HepG2 (cell line): ENCODE data around the gene OSER1. TPM values are rescaled to one million over a fixed set of nuclear protein-coding genes. Genes with fewer than 3 reads are reported as not detected.
A peak's percentile ranks its signal among the peaks of the same experiment; 100 is the strongest.

Experiments used
- BHLHE40 ChIP-seq: IDR thresholded peaks from 2 replicates; pipeline ENCODE4 v1.6.1; 2011; ENCODE audit warnings: low read length, improper control_type of control experiment
- CREB1 ChIP-seq, 2 experiments: fragments of 450-650 bp in 1 of 2; IDR thresholded peaks; 2 replicates each; pipeline ENCODE4 v1.6.1; 2016 to 2017; ENCODE audit warnings: control low read depth in 1 of 2, mild to moderate bottlenecking in 1 of 2, missing compliant biosample characterization in 1 of 2, missing genetic modification characterization in 1 of 2
- ETV5 ChIP-seq: IDR thresholded peaks from 2 replicates; pipeline ENCODE4 v1.6.1; 2018; ENCODE audit warnings: missing biosample characterization, missing genetic modification reagents, inconsistent platforms, borderline replicate concordance
- GABPB1 ChIP-seq: IDR thresholded peaks from 2 replicates; pipeline ENCODE4 v1.6.1; 2016; ENCODE audit warnings: mild to moderate bottlenecking, missing genetic modification reagents, moderate library complexity, missing compliant biosample characterization
- HDAC1 ChIP-seq: sonication (generic); formaldehyde crosslinking; IDR thresholded peaks from 2 replicates; pipeline ENCODE4 v1.5.1; 2020; ENCODE audit warnings: mild to moderate bottlenecking, missing genetic modification reagents
- MNT ChIP-seq: fragments of 450-650 bp; IDR thresholded peaks from 2 replicates; pipeline ENCODE4 v1.6.1; 2016
- NR2F1 ChIP-seq, 2 experiments: fragments of 450-650 bp in 1 of 2; formaldehyde crosslinking in 1 of 2; IDR thresholded peaks; 2 replicates each; pipeline versions ENCODE4 v1.5.0 to v1.6.1; 2016 to 2020; ENCODE audit warnings: mild to moderate bottlenecking in 1 of 2, missing compliant biosample characterization in 1 of 2, missing genetic modification reagents in 1 of 2, moderate library complexity in 1 of 2
- PATZ1 ChIP-seq: sonication (generic); formaldehyde crosslinking; IDR thresholded peaks from 2 replicates; pipeline ENCODE4 v1.4.0; 2020; ENCODE audit warnings: missing genetic modification reagents
- PAXIP1 ChIP-seq: sonication (generic); formaldehyde crosslinking; conservative IDR thresholded peaks from 2 replicates; pipeline ENCODE4 v1.4.0; 2020; ENCODE audit warnings: mild to moderate bottlenecking, missing genetic modification reagents, moderate library complexity
- PITX1 ChIP-seq: sonication (generic); formaldehyde crosslinking; IDR thresholded peaks from 2 replicates; pipeline ENCODE4 v1.5.1; 2020; ENCODE audit warnings: mild to moderate bottlenecking, missing genetic modification reagents
- RAD21 ChIP-seq: fragments of 450-650 bp; formaldehyde crosslinking; IDR thresholded peaks from 2 replicates; pipeline ENCODE4 v1.5.0; 2020; ENCODE audit warnings: mild to moderate bottlenecking
- SOX13 ChIP-seq, 3 experiments: fragments of 450-650 bp in 1 of 3; sonication (generic) in 1 of 3; formaldehyde crosslinking in 1 of 3; IDR thresholded peaks in 2 of 3; conservative IDR thresholded peaks in 1 of 3; 2 replicates each; pipeline versions ENCODE4 v1.5.0 to v1.6.1; 2016 to 2020; ENCODE audit warnings: antibody characterized with exemption in 1 of 3, mild to moderate bottlenecking in 1 of 3, missing compliant biosample characterization in 1 of 3, missing genetic modification reagents in 1 of 3, moderate library complexity in 1 of 3
- TEAD3 ChIP-seq: optimal IDR thresholded peaks from 2 replicates; pipeline ENCODE3; 2016; ENCODE audit warnings: borderline replicate concordance
- TGIF2 ChIP-seq: IDR thresholded peaks from 2 replicates; pipeline ENCODE4 v1.6.1; 2016; ENCODE audit warnings: control low read depth, missing compliant biosample characterization
- ZNF205 ChIP-seq: IDR thresholded peaks from 2 replicates; pipeline ENCODE4 v1.6.1; 2018; ENCODE audit warnings: missing biosample characterization, missing genetic modification reagents
- ZNF33A ChIP-seq: sonication (generic); formaldehyde crosslinking; IDR thresholded peaks from 2 replicates; pipeline ENCODE4 v1.5.1; 2020; ENCODE audit warnings: missing genetic modification reagents, mild to moderate bottlenecking, moderate library complexity, borderline replicate concordance
- polyA plus RNA-seq, 8 experiments: library from polyadenylated mRNA; depleted of rRNA in 3 of 8; stranded (reverse) in 7 of 8; unstranded in 1 of 8; fragments of >200 nt; fragmentation: Illumina TruSeq in 4 of 8; extraction: Trizol in 4 of 8; gene quantifications; 2 replicates each; pipeline versions ENCODE4 v1.2.1 to v1.2.3, GENCODE V29; 2011 to 2016; ENCODE audit warnings: low read depth in 4 of 8, missing spikeins in 1 of 8, mixed read lengths in 1 of 8; ENCODE audit not compliant: insufficient read depth in 1 of 8
- total RNA-seq, 5 experiments: library from RNA; depleted of rRNA; stranded (reverse); fragments of >200 nt; fragmentation: Illumina TruSeq; extraction: Trizol; gene quantifications; 2 replicates each; pipeline ENCODE4 v1.2.3, GENCODE V29; 2016; ENCODE audit warnings: low read depth in 1 of 5
- TF ChIP-seq, protein P1 (sequence below): sonication (generic); formaldehyde crosslinking; IDR thresholded peaks from 2 replicates; pipeline ENCODE4 v1.5.0; 2020; ENCODE audit warnings: mild to moderate bottlenecking, missing genetic modification reagents, borderline replicate concordance

The OSER1 gene
- total and polyA plus RNA-seq, 2 of the 13 experiments (the other 11 are each of a cell fraction or from before 2014, with no cell fraction given): 71.2 to 71.5 TPM

DNA sequence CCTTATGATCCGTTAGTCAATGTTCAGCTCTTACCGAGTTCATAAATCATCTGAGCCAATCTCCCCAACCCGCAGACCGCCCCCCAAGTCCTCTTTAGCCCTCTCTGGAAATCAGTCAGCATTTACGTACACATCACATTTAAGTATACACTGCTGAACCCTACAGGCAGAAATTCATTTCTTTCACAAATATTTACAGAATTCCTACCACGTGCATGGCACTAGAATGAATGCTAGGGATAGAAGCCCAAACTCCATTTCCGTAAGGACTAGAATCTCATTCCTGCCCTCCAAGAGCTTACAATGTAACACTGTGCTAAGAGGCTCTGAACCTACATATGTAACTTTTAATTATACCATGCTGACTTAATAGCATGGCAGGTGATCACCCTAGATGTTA lies 1.8 kb downstream of the OSER1 start (continued):
- TF ChIP-seq, protein P1, sequence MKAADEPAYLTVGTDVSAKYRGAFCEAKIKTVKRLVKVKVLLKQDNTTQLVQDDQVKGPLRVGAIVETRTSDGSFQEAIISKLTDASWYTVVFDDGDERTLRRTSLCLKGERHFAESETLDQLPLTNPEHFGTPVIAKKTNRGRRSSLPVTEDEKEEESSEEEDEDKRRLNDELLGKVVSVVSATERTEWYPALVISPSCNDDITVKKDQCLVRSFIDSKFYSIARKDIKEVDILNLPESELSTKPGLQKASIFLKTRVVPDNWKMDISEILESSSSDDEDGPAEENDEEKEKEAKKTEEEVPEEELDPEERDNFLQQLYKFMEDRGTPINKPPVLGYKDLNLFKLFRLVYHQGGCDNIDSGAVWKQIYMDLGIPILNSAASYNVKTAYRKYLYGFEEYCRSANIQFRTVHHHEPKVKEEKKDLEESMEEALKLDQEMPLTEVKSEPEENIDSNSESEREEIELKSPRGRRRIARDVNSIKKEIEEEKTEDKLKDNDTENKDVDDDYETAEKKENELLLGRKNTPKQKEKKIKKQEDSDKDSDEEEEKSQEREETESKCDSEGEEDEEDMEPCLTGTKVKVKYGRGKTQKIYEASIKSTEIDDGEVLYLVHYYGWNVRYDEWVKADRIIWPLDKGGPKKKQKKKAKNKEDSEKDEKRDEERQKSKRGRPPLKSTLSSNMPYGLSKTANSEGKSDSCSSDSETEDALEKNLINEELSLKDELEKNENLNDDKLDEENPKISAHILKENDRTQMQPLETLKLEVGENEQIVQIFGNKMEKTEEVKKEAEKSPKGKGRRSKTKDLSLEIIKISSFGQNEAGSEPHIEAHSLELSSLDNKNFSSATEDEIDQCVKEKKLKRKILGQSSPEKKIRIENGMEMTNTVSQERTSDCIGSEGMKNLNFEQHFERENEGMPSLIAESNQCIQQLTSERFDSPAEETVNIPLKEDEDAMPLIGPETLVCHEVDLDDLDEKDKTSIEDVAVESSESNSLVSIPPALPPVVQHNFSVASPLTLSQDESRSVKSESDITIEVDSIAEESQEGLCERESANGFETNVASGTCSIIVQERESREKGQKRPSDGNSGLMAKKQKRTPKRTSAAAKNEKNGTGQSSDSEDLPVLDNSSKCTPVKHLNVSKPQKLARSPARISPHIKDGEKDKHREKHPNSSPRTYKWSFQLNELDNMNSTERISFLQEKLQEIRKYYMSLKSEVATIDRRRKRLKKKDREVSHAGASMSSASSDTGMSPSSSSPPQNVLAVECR (CRISPR knock-in tag): peak; percentile 68; the same call in 1 of the 2 replicates
- peak; percentile 11; the same call in 1 of the 2 replicates for TF ChIP-seq PITX1 (CRISPR knock-in tag)
- no peak for TF ChIP-seq ZNF33A
- peak; percentile 68; the same call in 1 of the 2 replicates for TF ChIP-seq ZNF205 (CRISPR knock-in tag)
- TF ChIP-seq SOX13 (IDR thresholded peaks at IDR 0.05): no peak
- TF ChIP-seq SOX13 (CRISPR knock-in tag; conservative IDR thresholded peaks at IDR 0.05 in 1 of 2, IDR thresholded peaks at IDR 0.05 in 1 of 2): 0 out of 4 replicates have a peak, but pooled peaks of 1 of the 2 experiments have one; percentile 27
- peak; percentile 77 for TF ChIP-seq MNT
- TF ChIP-seq HDAC1 (CRISPR knock-in tag): peak; percentile 39; the same call in 1 of the 2 replicates
- TF ChIP-seq CREB1 (IDR thresholded peaks at IDR 0.05): no peak
- TF ChIP-seq CREB1 (CRISPR knock-in tag; IDR thresholded peaks at IDR 0.05): no peak
- 0 out of 2 replicates have a peak, but pooled peaks have one; percentile 28 for TF ChIP-seq PATZ1 (CRISPR knock-in tag)
- peak; percentile 73; the same call in 1 of the 2 replicates for TF ChIP-seq TGIF2 (CRISPR knock-in tag)
- peak; percentile 11; the same call in 1 of the 2 replicates for TF ChIP-seq ETV5 (CRISPR knock-in tag)
- TF ChIP-seq TEAD3 (CRISPR knock-in tag): peak; percentile 94
- no peak for TF ChIP-seq NR2F1 (CRISPR knock-in tag; IDR thresholded peaks at IDR 0.05)
- peak; percentile 48 for TF ChIP-seq PAXIP1 (CRISPR knock-in tag)
- no peak for TF ChIP-seq RAD21 (CRISPR knock-in tag)
- TF ChIP-seq GABPB1 (CRISPR knock-in tag): peak; percentile 21; the same call in 1 of the 2 replicates
- TF ChIP-seq BHLHE40: peak; percentile 62; the same call in 1 of the 2 replicates
